KMS-11 (cell line): ENCODE measurements around the gene JAK1.

Source experiments
- H2AFZ ChIP-seq: fragments of 200-600 bp; sonication (generic); 2 replicates; pipeline ENCODE4 v1.6.1; 2016; ENCODE audit warnings: antibody characterized with exemption, mixed run types, low read depth
- H3K27ac ChIP-seq: fragments of 200-600 bp; sonication (generic); 2 replicates; pipeline ENCODE4 v1.6.1; 2016; ENCODE audit warnings: mild to moderate bottlenecking, mixed run types
- H3K27me3 ChIP-seq: fragments of 200-600 bp; sonication (generic); 2 replicates; pipeline ENCODE4 v1.6.1; 2017; ENCODE audit warnings: mild to moderate bottlenecking, low read depth, mixed run types, moderate library complexity; ENCODE audit not compliant: insufficient read depth
- H3K36me3 ChIP-seq: fragments of 200-600 bp; sonication (generic); 2 replicates; pipeline ENCODE4 v1.6.1; 2017; ENCODE audit warnings: mild to moderate bottlenecking, mixed run types; ENCODE audit not compliant: insufficient read depth
- H3K4me1 ChIP-seq: fragments of 200-600 bp; sonication (generic); 2 replicates; pipeline ENCODE4 v1.6.1; 2016; ENCODE audit warnings: mild to moderate bottlenecking, low read depth, mixed run types; ENCODE audit not compliant: poor library complexity, severe bottlenecking
- H3K4me2 ChIP-seq: fragments of 200-600 bp; sonication (generic); 2 replicates; pipeline ENCODE4 v1.7.0; 2016; ENCODE audit warnings: mild to moderate bottlenecking, mixed run types
- H3K4me3 ChIP-seq: fragments of 200-600 bp; sonication (generic); IDR thresholded peaks from 2 replicates; pipeline ENCODE4 v1.6.1; 2017; ENCODE audit warnings: low read depth, low read length, mixed read lengths; ENCODE audit not compliant: insufficient read depth
- H3K79me2 ChIP-seq: fragments of 200-600 bp; sonication (generic); 2 replicates; pipeline ENCODE4 v1.6.1; 2016; ENCODE audit warnings: low read depth, mixed run types; ENCODE audit not compliant: insufficient read depth
- H3K9ac ChIP-seq: fragments of 200-600 bp; sonication (generic); 2 replicates; pipeline ENCODE4 v1.6.1; 2016; ENCODE audit warnings: mild to moderate bottlenecking, mixed run types
- H4K20me1 ChIP-seq: fragments of 200-600 bp; sonication (generic); 2 replicates; pipeline ENCODE4 v1.6.1; 2016; ENCODE audit warnings: mild to moderate bottlenecking, mixed run types; ENCODE audit not compliant: insufficient read depth
- CTCF ChIP-seq: fragments of 200-600 bp; sonication (generic); conservative IDR thresholded peaks from 2 replicates; pipeline ENCODE4 v1.6.1; 2017; ENCODE audit warnings: low read depth, mild to moderate bottlenecking, antibody characterized with exemption, low read length, moderate library complexity, mixed read lengths

The JAK1 gene

GRCh38 chr1:64861611-64862010 lies 104.7 kb downstream of the JAK1 start:
- Histone ChIP-seq H3K4me1 (peaks cover 10% of the 10 kb centered on the region), H3K4me2 (no peak overlapping the region), H4K20me1 (no peaks in the 10 kb centered on the region), H3K27ac (no peak overlapping the region), H3K9ac (no peak overlapping the region), H3K79me2 (no peaks in the 10 kb centered on the region), H3K36me3 (peaks cover 3% of the 10 kb centered on the region; the same call in 1 of the 2 replicates), H3K4me3 (no peak overlapping the region), H3K27me3 (no peaks in the 10 kb centered on the region), H2AFZ (no peak overlapping the region)
- no peak for TF ChIP-seq CTCF

- Histone ChIP-seq H3K4me1 (peaks cover 7% of the 10 kb centered on the region), H4K20me1 (no peaks in the 10 kb centered on the region), H3K36me3 (no peaks in the 10 kb centered on the region), H3K79me2 (no peaks in the 10 kb centered on the region), H3K27me3 (no peaks in the 10 kb centered on the region), H3K9ac (no peak overlapping the region), H3K27ac (no peak overlapping the region), H3K4me3 (no peak overlapping the region), H3K4me2 (no peak overlapping the region), H2AFZ (no peak overlapping the region)
- no peak for TF ChIP-seq CTCF
Measured at GRCh38 chr1:64857347-64857746, 109.0 kb downstream of the JAK1 start.

GRCh38 chr1:64856553-64856952 lies 109.8 kb downstream of the JAK1 start:
- Histone ChIP-seq H3K36me3 (no peaks in the 10 kb centered on the region), H3K79me2 (no peaks in the 10 kb centered on the region), H2AFZ (no peak overlapping the region), H3K4me3 (no peak overlapping the region), H3K9ac (no peak overlapping the region), H3K27me3 (no peaks in the 10 kb centered on the region), H3K4me1 (peaks cover 4% of the 10 kb centered on the region), H3K27ac (no peak overlapping the region), H3K4me2 (no peak overlapping the region), H4K20me1 (no peaks in the 10 kb centered on the region)
- no peak for TF ChIP-seq CTCF

- Histone ChIP-seq H3K4me3 (no peak overlapping the region), H3K27me3 (no peaks in the 10 kb centered on the region), H3K9ac (no peak overlapping the region), H3K79me2 (no peaks in the 10 kb centered on the region), H3K27ac (no peak overlapping the region), H3K4me1 (no peaks in the 10 kb centered on the region), H2AFZ (no peak overlapping the region), H3K4me2 (no peak overlapping the region), H4K20me1 (no peaks in the 10 kb centered on the region), H3K36me3 (no peaks in the 10 kb centered on the region)
- no peak for TF ChIP-seq CTCF
Measured at GRCh38 chr1:64855557-64855956, 110.8 kb downstream of the JAK1 start.
